Rectal smooth muscle tissue (tissue), 1 donor: ENCODE measurements around the gene BOLA2B.
"Not testable (repeated sequence)": the region's sequence is repeated elsewhere in the genome, so short reads cannot be mapped to it uniquely, and the experiment has no call there.

ENCODE experiments used
- H3K27ac ChIP-seq: one replicate; pipeline ENCODE4 v1.7.0; 2013; ENCODE audit warnings: low read depth, low read length, inconsistent platforms
- H3K27me3 ChIP-seq: one replicate; pipeline ENCODE4 v1.7.0; 2013; ENCODE audit warnings: low read length; ENCODE audit not compliant: control insufficient read depth, insufficient read depth
- H3K36me3 ChIP-seq: one replicate; pipeline ENCODE4 v1.7.0; 2013; ENCODE audit warnings: low read length; ENCODE audit not compliant: control insufficient read depth, insufficient read depth
- H3K4me1 ChIP-seq: one replicate; pipeline ENCODE4 v1.7.0; 2013; ENCODE audit warnings: low read length; ENCODE audit not compliant: control insufficient read depth, insufficient read depth
- H3K4me3 ChIP-seq: one replicate; pipeline ENCODE4 v1.7.0; 2013; ENCODE audit warnings: low read length
- H3K9ac ChIP-seq: one replicate; pipeline ENCODE4 v1.7.0; 2013; ENCODE audit warnings: low read length

Gene BOLA2B

GRCh38 chr16:30193615-30194014 is at the start of gene BOLA2B, which contains the start of gene SLX1A:
Gene BOLA2B, minus strand, starts transcription at chr16:30193666. Its CDS starts 71 bp downstream, at chr16:30193595.
Gene SLX1A, plus strand, starts transcription at chr16:30193875. Its CDS starts 210 bp downstream, at chr16:30194085.
- H3K27me3 ChIP-seq, H3K9ac ChIP-seq, H3K27ac ChIP-seq, H3K4me1 ChIP-seq, H3K36me3 ChIP-seq: not testable (repeated sequence)
- peak within 1 kb of the TSS; percentile 48 for H3K4me3 ChIP-seq

GRCh38 chr16:30217082-30217481 is 23.6 kb upstream of the BOLA2B start:
- H3K27me3 ChIP-seq, H3K36me3 ChIP-seq, H3K9ac ChIP-seq, H3K4me3 ChIP-seq, H3K27ac ChIP-seq, H3K4me1 ChIP-seq: not testable (repeated sequence)

GRCh38 chr16:30211414-30211813 is 17.9 kb upstream of the BOLA2B start:
- not testable (repeated sequence) for H3K4me3 ChIP-seq, H3K27me3 ChIP-seq, H3K27ac ChIP-seq, H3K36me3 ChIP-seq, H3K9ac ChIP-seq, H3K4me1 ChIP-seq

GRCh38 chr16:30209032-30209431 is 15.6 kb upstream of the BOLA2B start:
- H3K9ac ChIP-seq, H3K27me3 ChIP-seq, H3K27ac ChIP-seq, H3K36me3 ChIP-seq, H3K4me3 ChIP-seq, H3K4me1 ChIP-seq: not testable (repeated sequence)

GRCh38 chr16:30207063-30207704 is 13.7 kb upstream of the BOLA2B start:
- not testable (repeated sequence) for H3K27me3 ChIP-seq, H3K36me3 ChIP-seq, H3K9ac ChIP-seq, H3K4me3 ChIP-seq, H3K4me1 ChIP-seq, H3K27ac ChIP-seq

GRCh38 chr16:30206252-30206651 is 12.8 kb upstream of the BOLA2B start:
- H3K9ac ChIP-seq, H3K27ac ChIP-seq, H3K4me1 ChIP-seq, H3K27me3 ChIP-seq, H3K4me3 ChIP-seq, H3K36me3 ChIP-seq: not testable (repeated sequence)

- H3K9ac ChIP-seq, H3K27me3 ChIP-seq, H3K27ac ChIP-seq, H3K4me1 ChIP-seq, H3K36me3 ChIP-seq: not testable (repeated sequence)
- peak overlapping the region; percentile 61 for H3K4me3 ChIP-seq
Observed at GRCh38 chr16:30205541-30206236, 12.2 kb upstream of the BOLA2B start.

- not testable (repeated sequence) for H3K27me3 ChIP-seq, H3K36me3 ChIP-seq, H3K27ac ChIP-seq, H3K9ac ChIP-seq, H3K4me1 ChIP-seq, H3K4me3 ChIP-seq
Observed at GRCh38 chr16:30199608-30200343, 6.3 kb upstream of the BOLA2B start.

GRCh38 chr16:30199049-30199448 is 5.6 kb upstream of the BOLA2B start, which contains the start of gene SULT1A3:
Gene SULT1A3, plus strand, starts transcription at chr16:30199255. Its CDS starts 1,474 bp downstream, at chr16:30200729.
- not testable (repeated sequence) for H3K27me3 ChIP-seq, H3K9ac ChIP-seq, H3K36me3 ChIP-seq, H3K4me3 ChIP-seq, H3K4me1 ChIP-seq, H3K27ac ChIP-seq

- not testable (repeated sequence) for H3K27me3 ChIP-seq, H3K4me1 ChIP-seq, H3K27ac ChIP-seq, H3K9ac ChIP-seq, H3K4me3 ChIP-seq, H3K36me3 ChIP-seq
Observed at GRCh38 chr16:30197001-30197400, 3.5 kb upstream of the BOLA2B start.

GRCh38 chr16:30194172-30194925 is 883 bp upstream of the BOLA2B start:
- H3K27me3 ChIP-seq, H3K27ac ChIP-seq, H3K36me3 ChIP-seq, H3K4me1 ChIP-seq, H3K9ac ChIP-seq: not testable (repeated sequence)
- peak overlapping the region; percentile 48 for H3K4me3 ChIP-seq

GRCh38 chr16:30193098-30193497 is 368 bp downstream of the BOLA2B start:
- H3K4me1 ChIP-seq, H3K27me3 ChIP-seq, H3K4me3 ChIP-seq, H3K36me3 ChIP-seq, H3K27ac ChIP-seq, H3K9ac ChIP-seq: not testable (repeated sequence)
